H1 (cell line): ENCODE results near the gene NINJ2. TPM values are rescaled to one million over a fixed set of nuclear protein-coding genes. Genes with fewer than 3 reads are reported as not detected.

Source experiments
- CEBPB ChIP-seq: IDR thresholded peaks from 2 replicates; pipeline ENCODE4 v1.6.1; 2012; ENCODE audit warnings: low read depth, low read length
- EP300 ChIP-seq, 2 experiments: IDR thresholded peaks; 1 replicate in 1 of 2; 2 replicates in 1 of 2; pipeline ENCODE4 v1.6.1; 2011 to 2012; ENCODE audit warnings: low read depth in 2 of 2, low read length in 2 of 2, mild to moderate bottlenecking in 2 of 2, borderline replicate concordance in 1 of 2, inconsistent platforms in 1 of 2, moderate library complexity in 1 of 2
- PHF8 ChIP-seq: fragments of 200-600 bp; sonication (generic); conservative IDR thresholded peaks from 2 replicates; pipeline ENCODE4 v1.7.1; 2012; ENCODE audit warnings: low read depth, mild to moderate bottlenecking, inconsistent platforms, low read length, moderate library complexity
- RFX5 ChIP-seq: IDR thresholded peaks from 2 replicates; pipeline ENCODE4 v1.6.1; 2011; ENCODE audit warnings: low read depth, low read length, improper control_type of control experiment, borderline replicate concordance
- RNF2 ChIP-seq: fragments of 200-900, 300-1000 bp; sonication (generic); IDR thresholded peaks from 2 replicates; pipeline ENCODE4 v1.7.1; 2016; ENCODE audit warnings: borderline replicate concordance, low read depth, mild to moderate bottlenecking, antibody characterized with exemption, low read length; ENCODE audit not compliant: poor library complexity, severe bottlenecking; ENCODE audit errors: missing control alignments
- SAP30 ChIP-seq: fragments of 300-600 bp; sonication (generic); IDR thresholded peaks from 2 replicates; pipeline ENCODE4 v1.7.1; 2012; ENCODE audit warnings: low read length, moderate library complexity, mild to moderate bottlenecking, inconsistent platforms; ENCODE audit not compliant: insufficient read depth, insufficient replicate concordance
- SIRT6 ChIP-seq: IDR thresholded peaks from one replicate; pipeline ENCODE4 v1.7.1; 2012; ENCODE audit warnings: low read length, inconsistent platforms
- TAF1 ChIP-seq: IDR thresholded peaks from 2 replicates; pipeline ENCODE4 v1.6.1; 2011; ENCODE audit warnings: mild to moderate bottlenecking, low read depth, low read length
- TEAD4 ChIP-seq: IDR thresholded peaks from 2 replicates; pipeline ENCODE4 v1.6.1; 2012; ENCODE audit warnings: low read depth, low read length, inconsistent platforms, mixed read lengths
- polyA plus RNA-seq, 7 experiments: library from polyadenylated mRNA; depleted of rRNA in 3 of 7; stranded (reverse) in 5 of 7; unstranded in 2 of 7; fragments of >200 nt in 5 of 7; fragments of 200-250 nt in 2 of 7; gene quantifications; 1 replicate in 5 of 7; 2 replicates in 1 of 7; 4 replicates in 1 of 7; pipeline versions ENCODE4 v1.2.1 to v1.2.3, GENCODE V29; 2011 to 2013; ENCODE audit warnings: missing spikeins in 2 of 7, mixed read lengths in 2 of 7
- total RNA-seq: library from RNA; stranded (reverse); fragmentation: NEBNext Ultra II Directional; extraction: Animal tissue kit (Norgen Biotek cat#: 25700); gene quantifications from 2 replicates; pipeline ENCODE4 v1.2.1, GENCODE V29; 2021

NINJ2 gene
- total and polyA plus RNA-seq, 2 of the 8 experiments (the other 6 are each of a cell fraction or from before 2014, with no cell fraction given): 1.4 TPM; not detected in 1

- TF ChIP-seq RFX5 (no peak), TEAD4 (no peak), CEBPB (no peak), RNF2 (no peak), TAF1 (no peak), PHF8 (no peak), SIRT6 (no peak), SAP30 (no peak), EP300 (IDR thresholded peaks at IDR 0.05; ENCODE audit: borderline replicate concordance in 1 of 2, low read depth in 2 of 2, low read length in 2 of 2) (no peak)
Observed at GRCh38 chr12:573232-573631, 90.0 kb downstream of the NINJ2 start (continued).
